Astrocyte of the spinal cord (primary cell): ENCODE results near the gene ECHDC3.

Experiments used
- DNase-seq: peaks from one replicate; pipeline ENCODE4 v3.0.0; 2011; ENCODE audit warnings: low read depth, low spot score
- H3K4me3 ChIP-seq: 2 replicates; pipeline ENCODE4 v1.5.1; 2011; ENCODE audit warnings: low read depth, mild to moderate bottlenecking, low read length, moderate library complexity
- CTCF ChIP-seq: IDR thresholded peaks from 2 replicates; pipeline ENCODE4 v1.5.1; 2012; ENCODE audit warnings: low read depth, mild to moderate bottlenecking, low read length, inconsistent platforms
- in situ Hi-C: cut with HindIII; loops from 2 replicates; pipeline ENCODE4 v1.10.0; 2017; ENCODE audit warnings: low sequenced_read_pairs

ECHDC3 gene

GRCh38 chr10:11806706-11807105 lies 64.5 kb downstream of the ECHDC3 start:
- no peak for DNase-seq
- in situ Hi-C loops, result no loop called here
- no peak for TF ChIP-seq CTCF
- H3K4me3 ChIP-seq, result no peak overlapping the region

GRCh38 chr10:11808808-11809207 lies 66.6 kb downstream of the ECHDC3 start:
- no peak for TF ChIP-seq CTCF
- no peak for DNase-seq
- in situ Hi-C loops, result no loop called here
- H3K4me3 ChIP-seq, result no peak overlapping the region

- peak; percentile 61 for DNase-seq
- in situ Hi-C loops, result no loop called here
- TF ChIP-seq CTCF, result no peak
- H3K4me3 ChIP-seq, result no peak overlapping the region
Observed at GRCh38 chr10:11810313-11810766, 68.2 kb downstream of the ECHDC3 start.

GRCh38 chr10:11810973-11811372 lies 68.8 kb downstream of the ECHDC3 start:
- TF ChIP-seq CTCF, result no peak
- no peak overlapping the region for H3K4me3 ChIP-seq
- in situ Hi-C loops, result no loop called here
- no peak for DNase-seq

GRCh38 chr10:11813177-11813576 lies 71.0 kb downstream of the ECHDC3 start:
- no peak for DNase-seq
- no peak for TF ChIP-seq CTCF
- H3K4me3 ChIP-seq, result no peak overlapping the region
- in situ Hi-C loops, result no loop called here
